HCT116 (cell line): Measurements from ENCODE around the gene ELOVL4. TPM values are rescaled to one million over a fixed set of nuclear protein-coding genes. Genes with fewer than 3 reads are reported as not detected.
A peak's percentile ranks its signal among the peaks of the same experiment; 100 is the strongest.

Experiments
- ATAC-seq: fragments of 200-7000 bp; cut with Tn5 transposase; 2 replicates; pipeline ENCODE4 v1.9.1; 2020; ENCODE audit warnings: mild to moderate bottlenecking, moderate library complexity
- BruUV-seq: library from RNA; stranded (reverse); fragments of 400-500 nt; replicated peaks from 2 replicates; lab custom pipeline; 2021; lab: Mats Ljungman, UMichigan
- CTCF ChIA-PET: fragments of 300-600 bp; sonication (Branson Sonifier 250); formaldehyde crosslinking; loops from one replicate; lab custom pipeline; 2021; ENCODE audit warnings: antibody characterized with exemption; lab: Charles Lee
- POLR2A ChIA-PET: fragments of 300-600, 350-600 bp; sonication (Branson Sonifier 250); formaldehyde crosslinking; loops from one replicate; lab custom pipeline; 2021; ENCODE audit warnings: antibody characterized with exemption; lab: Charles Lee
- RAD21 ChIA-PET, 2 experiments: fragments of 300-600 bp; sonication (Branson Sonifier 250); formaldehyde crosslinking; loops; one replicate each; lab custom pipeline; 2023; ENCODE audit warnings: low total read pairs in 2 of 2; ENCODE audit not compliant: uncharacterized antibody in 2 of 2, unreplicated experiment in 2 of 2, low non-redundant PET in 1 of 2; lab: Charles Lee
- DNase-seq: peaks from one replicate; pipeline ENCODE4 v3.0.0-alpha.2; 2010; ENCODE audit warnings: low read depth, low spot score
- H2AFZ ChIP-seq: fragments of 200-600 bp; shearing (Covaris generic), sonication (generic); 2 replicates; pipeline ENCODE4 v1.6.1; 2017; ENCODE audit warnings: low read depth, mixed run types, mixed read lengths, antibody characterized with exemption, low read length; ENCODE audit not compliant: poor library complexity, severe bottlenecking
- H3K27ac ChIP-seq: 2 replicates; pipeline ENCODE4 v1.5.1; 2012; ENCODE audit warnings: low read depth, low read length
- H3K27me3 ChIP-seq: fragments of 200-600 bp; sonication (generic); 2 replicates; pipeline ENCODE4 v1.6.1; 2016; ENCODE audit warnings: mixed run types, low read length, mixed read lengths; ENCODE audit not compliant: insufficient read depth
- H3K36me3 ChIP-seq, 2 experiments: fragments of 200-500 bp in 1 of 2; fragments of 200-600 bp in 1 of 2; sonication (Bioruptor generic) in 1 of 2; sonication (generic) in 1 of 2; 2 replicates each; pipeline versions ENCODE4 v1.5.1 to v1.6.1; 2014 to 2016; ENCODE audit warnings: low read length in 2 of 2, inconsistent platforms in 1 of 2, mixed read lengths in 1 of 2, mixed run types in 1 of 2; ENCODE audit not compliant: insufficient read depth in 2 of 2, control insufficient read depth in 1 of 2
- H3K4me1 ChIP-seq, 2 experiments: fragments of 200-600 bp in 1 of 2; sonication (generic) in 1 of 2; 2 replicates each; pipeline versions ENCODE4 v1.5.1 to v1.6.1; 2012 to 2017; ENCODE audit warnings: low read length in 2 of 2, inconsistent platforms in 1 of 2, mild to moderate bottlenecking in 1 of 2, mixed read lengths in 1 of 2, mixed run types in 1 of 2, moderate library complexity in 1 of 2; ENCODE audit not compliant: insufficient read depth in 2 of 2, control insufficient read depth in 1 of 2
- H3K4me2 ChIP-seq: fragments of 200-600 bp; sonication (generic); 2 replicates; pipeline ENCODE4 v1.6.1; 2017; ENCODE audit warnings: mixed run types, low read length, mixed read lengths
- H3K4me3 ChIP-seq, 2 experiments: fragments of 200-600 bp in 1 of 2; sonication (generic) in 1 of 2; replicated peaks in 1 of 2; 2 replicates each; pipeline ENCODE4 v1.5.1; 2011 to 2016; ENCODE audit warnings: low read length in 2 of 2, control low read depth in 1 of 2, low read depth in 1 of 2, mild to moderate bottlenecking in 1 of 2, mixed read lengths in 1 of 2, mixed run types in 1 of 2
- H3K79me2 ChIP-seq: fragments of 200-600 bp; sonication (generic); 2 replicates; pipeline ENCODE4 v1.6.1; 2017; ENCODE audit warnings: mild to moderate bottlenecking, mixed run types, low read length, moderate library complexity, mixed read lengths; ENCODE audit not compliant: insufficient read depth
- H3K9ac ChIP-seq: fragments of 200-600 bp; sonication (generic); 2 replicates; pipeline ENCODE4 v1.6.1; 2016; ENCODE audit warnings: low read length, mixed read lengths
- H3K9me2 ChIP-seq: fragments of 200-600 bp; sonication (generic), shearing (Covaris generic); 2 replicates; pipeline ENCODE4 v1.6.1; 2017; ENCODE audit warnings: mixed run types, mild to moderate bottlenecking, moderate library complexity; ENCODE audit not compliant: insufficient read depth
- H3K9me3 ChIP-seq, 2 experiments: fragments of 200-500 bp in 1 of 2; fragments of 200-600 bp in 1 of 2; sonication (Bioruptor generic) in 1 of 2; sonication (generic) in 1 of 2; 2 replicates each; pipeline ENCODE4 v1.6.1; 2014 to 2017; ENCODE audit warnings: low read length in 2 of 2, mixed read lengths in 2 of 2, inconsistent platforms in 1 of 2, low read depth in 1 of 2, mild to moderate bottlenecking in 1 of 2, mixed run types in 1 of 2, moderate library complexity in 1 of 2; ENCODE audit not compliant: control insufficient read depth in 1 of 2, insufficient read depth in 1 of 2
- H4K20me1 ChIP-seq: fragments of 200-600 bp; sonication (generic), shearing (Covaris generic); 2 replicates; pipeline ENCODE4 v1.6.1; 2017; ENCODE audit warnings: mixed run types, mild to moderate bottlenecking, moderate library complexity; ENCODE audit not compliant: insufficient read depth
- CBX3 ChIP-seq: IDR thresholded peaks from 2 replicates; pipeline ENCODE4 v1.6.1; 2012; ENCODE audit warnings: low read depth
- RAD21 ChIP-seq: IDR thresholded peaks from 2 replicates; pipeline ENCODE4 v1.6.1; 2012; ENCODE audit warnings: low read depth, mild to moderate bottlenecking
- REST ChIP-seq: IDR thresholded peaks from 2 replicates; pipeline ENCODE4 v1.6.1; 2012; ENCODE audit warnings: low read depth
- TCF7L2 ChIP-seq: IDR thresholded peaks from 2 replicates; pipeline ENCODE4 v1.7.0; 2011; ENCODE audit warnings: borderline replicate concordance, inconsistent platforms; ENCODE audit not compliant: insufficient read depth, insufficient read length; ENCODE audit errors: extremely low read depth
- YY1 ChIP-seq: IDR thresholded peaks from 2 replicates; pipeline ENCODE4 v1.6.1; 2011; ENCODE audit warnings: low read length, low read depth, moderate library complexity, mild to moderate bottlenecking; ENCODE audit not compliant: insufficient replicate concordance; ENCODE audit errors: extremely low read depth
- intact Hi-C: fragments of 100-400 bp; cut with micrococcal nuclease; formaldehyde crosslinking; loops from 2 replicates; pipeline ENCODE4 v1.10.0; 2022
- total RNA-seq: library from RNA; stranded (reverse); gene quantifications from one replicate; pipeline ENCODE4 v1.2.1, GENCODE V29; 2021; ENCODE audit not compliant: unreplicated experiment
- TF ChIP-seq, protein P1 (sequence below), 3 experiments: fragments of 200-600 bp in 1 of 3; sonication (generic) in 1 of 3; IDR thresholded peaks in 2 of 3; conservative IDR thresholded peaks in 1 of 3; 2 replicates each; pipeline ENCODE4 v1.5.1; 2012 to 2017; ENCODE audit warnings: low read depth in 2 of 3, low read length in 2 of 3, antibody characterized with exemption in 1 of 3, borderline replicate concordance in 1 of 3, control low read depth in 1 of 3, mild to moderate bottlenecking in 1 of 3, mixed read lengths in 1 of 3, mixed run types in 1 of 3, moderate library complexity in 1 of 3; ENCODE audit not compliant: insufficient read depth in 1 of 3
- TF ChIP-seq, protein P2 (sequence below): IDR thresholded peaks from 2 replicates; pipeline ENCODE4 v1.6.1; 2011; ENCODE audit warnings: mild to moderate bottlenecking, low read length, moderate library complexity; ENCODE audit not compliant: insufficient replicate concordance; ENCODE audit errors: extremely low read depth

ELOVL4 gene
- total RNA-seq, 1 experiment from 2014 or later: not detected

DNA sequence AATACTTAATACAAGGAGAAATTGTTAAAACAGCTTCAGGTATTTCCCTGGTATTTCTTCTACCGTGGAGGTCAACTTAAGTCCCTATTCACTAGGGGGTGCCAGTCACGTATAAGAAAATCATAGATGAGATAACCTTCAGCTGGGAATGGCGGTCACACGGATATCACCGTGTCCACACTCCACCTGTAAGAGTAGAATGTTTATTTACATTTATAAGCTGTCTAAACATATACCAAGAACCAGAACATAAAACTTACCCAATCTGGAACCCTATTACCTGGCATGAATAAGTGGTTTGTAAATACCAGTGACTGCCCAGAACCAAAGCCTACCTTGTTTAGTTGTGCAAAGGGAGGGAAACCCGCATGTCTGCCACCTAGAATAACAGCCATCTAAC is 1.9 kb upstream of the ELOVL4 start:
- TF ChIP-seq RAD21 (peak; percentile 78), CBX3 (peak; percentile 17; the same call in 1 of the 2 replicates), TCF7L2 (no peak), YY1 (peak; percentile 40), REST (no peak)
- TF ChIP-seq, protein P1, sequence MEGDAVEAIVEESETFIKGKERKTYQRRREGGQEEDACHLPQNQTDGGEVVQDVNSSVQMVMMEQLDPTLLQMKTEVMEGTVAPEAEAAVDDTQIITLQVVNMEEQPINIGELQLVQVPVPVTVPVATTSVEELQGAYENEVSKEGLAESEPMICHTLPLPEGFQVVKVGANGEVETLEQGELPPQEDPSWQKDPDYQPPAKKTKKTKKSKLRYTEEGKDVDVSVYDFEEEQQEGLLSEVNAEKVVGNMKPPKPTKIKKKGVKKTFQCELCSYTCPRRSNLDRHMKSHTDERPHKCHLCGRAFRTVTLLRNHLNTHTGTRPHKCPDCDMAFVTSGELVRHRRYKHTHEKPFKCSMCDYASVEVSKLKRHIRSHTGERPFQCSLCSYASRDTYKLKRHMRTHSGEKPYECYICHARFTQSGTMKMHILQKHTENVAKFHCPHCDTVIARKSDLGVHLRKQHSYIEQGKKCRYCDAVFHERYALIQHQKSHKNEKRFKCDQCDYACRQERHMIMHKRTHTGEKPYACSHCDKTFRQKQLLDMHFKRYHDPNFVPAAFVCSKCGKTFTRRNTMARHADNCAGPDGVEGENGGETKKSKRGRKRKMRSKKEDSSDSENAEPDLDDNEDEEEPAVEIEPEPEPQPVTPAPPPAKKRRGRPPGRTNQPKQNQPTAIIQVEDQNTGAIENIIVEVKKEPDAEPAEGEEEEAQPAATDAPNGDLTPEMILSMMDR (IDR thresholded peaks at IDR 0.05 in 2 of 3, conservative IDR thresholded peaks at IDR 0.05 in 1 of 3; ENCODE audit: borderline replicate concordance in 1 of 3, insufficient read depth in 1 of 3, low read depth in 2 of 3, low read length in 2 of 3): peak; percentile 63 to 84 (median 65); a peak in 5 of 6 replicates
- TF ChIP-seq, protein P2, sequence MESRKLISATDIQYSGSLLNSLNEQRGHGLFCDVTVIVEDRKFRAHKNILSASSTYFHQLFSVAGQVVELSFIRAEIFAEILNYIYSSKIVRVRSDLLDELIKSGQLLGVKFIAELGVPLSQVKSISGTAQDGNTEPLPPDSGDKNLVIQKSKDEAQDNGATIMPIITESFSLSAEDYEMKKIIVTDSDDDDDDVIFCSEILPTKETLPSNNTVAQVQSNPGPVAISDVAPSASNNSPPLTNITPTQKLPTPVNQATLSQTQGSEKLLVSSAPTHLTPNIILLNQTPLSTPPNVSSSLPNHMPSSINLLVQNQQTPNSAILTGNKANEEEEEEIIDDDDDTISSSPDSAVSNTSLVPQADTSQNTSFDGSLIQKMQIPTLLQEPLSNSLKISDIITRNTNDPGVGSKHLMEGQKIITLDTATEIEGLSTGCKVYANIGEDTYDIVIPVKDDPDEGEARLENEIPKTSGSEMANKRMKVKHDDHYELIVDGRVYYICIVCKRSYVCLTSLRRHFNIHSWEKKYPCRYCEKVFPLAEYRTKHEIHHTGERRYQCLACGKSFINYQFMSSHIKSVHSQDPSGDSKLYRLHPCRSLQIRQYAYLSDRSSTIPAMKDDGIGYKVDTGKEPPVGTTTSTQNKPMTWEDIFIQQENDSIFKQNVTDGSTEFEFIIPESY: no peak
- H3K4me1 ChIP-seq: no peaks in the 10 kb centered on the region
- ChIA-PET CTCF (interaction anchor here (0.6 to 1.9 kb wide), 20 partner anchors 9 to 312 kb away, joined by 3 to 24 read pairs (median 4); no protein-coding TSS in a partner anchor), RAD21 (interaction anchor here (0.9 to 1.4 kb wide), 2 partner anchors 144 kb away, joined by 5 to 6 read pairs; no protein-coding TSS in a partner anchor), POLR2A (no interaction called here)
- peak overlapping the region; percentile 93 for H2AFZ ChIP-seq
- no TSS peak for BruUV-seq
- H3K9ac ChIP-seq: no peak overlapping the region
- no peaks in the 10 kb centered on the region for H3K27me3 ChIP-seq
- no peaks in the 10 kb centered on the region for H3K36me3 ChIP-seq
- no peaks in the 10 kb centered on the region for H3K9me2 ChIP-seq
- H3K27ac ChIP-seq: no peak overlapping the region
- H3K4me2 ChIP-seq: peak overlapping the region; percentile 42
- H3K79me2 ChIP-seq: no peaks in the 10 kb centered on the region
- ATAC-seq: peak; percentile 94
- H3K9me3 ChIP-seq: no peaks in the 10 kb centered on the region
- DNase-seq: peak; percentile 85
- 0 out of 4 replicates have a peak overlapping the region, but pooled peaks of 1 of the 2 experiments have one; percentile 6 for H3K4me3 ChIP-seq
- intact Hi-C loops: loop anchor here (1.0 kb wide), 1 partner anchor 145 kb away; no protein-coding TSS in a partner anchor
- no peaks in the 10 kb centered on the region for H4K20me1 ChIP-seq
